HEK293 (cell line): ENCODE measurements around the gene ACOD1.

Experiments used
- AEBP2 ChIP-seq: fragments of 450-650 bp; formaldehyde crosslinking; IDR thresholded peaks from 2 replicates; pipeline ENCODE4 v1.5.1; 2016; ENCODE audit warnings: missing biosample characterization, missing genetic modification characterization, borderline replicate concordance
- BCL6B ChIP-seq: fragments of 450-650 bp; formaldehyde crosslinking; IDR thresholded peaks from 2 replicates; pipeline ENCODE4 v1.5.1; 2017; ENCODE audit warnings: missing biosample characterization, missing genetic modification characterization
- IKZF3 ChIP-seq: fragments of 450-650 bp; IDR thresholded peaks from 2 replicates; pipeline ENCODE4 v1.5.0; 2018; ENCODE audit warnings: missing biosample characterization, mild to moderate bottlenecking, missing genetic modification characterization, moderate library complexity
- KLF8 ChIP-seq: fragments of 450-650 bp; formaldehyde crosslinking; IDR thresholded peaks from 2 replicates; pipeline ENCODE4 v1.5.1; 2016; ENCODE audit warnings: missing biosample characterization, missing genetic modification characterization
- OVOL3 ChIP-seq: fragments of 450-650 bp; formaldehyde crosslinking; IDR thresholded peaks from 2 replicates; pipeline ENCODE4 v1.5.1; 2016; ENCODE audit warnings: missing biosample characterization, missing genetic modification characterization
- TRIM28 ChIP-seq: IDR thresholded peaks from 2 replicates; pipeline ENCODE4 v1.6.1; 2011; ENCODE audit warnings: low read length, control low read depth, borderline replicate concordance
- WT1 ChIP-seq: fragments of 450-650 bp; formaldehyde crosslinking; IDR thresholded peaks from 2 replicates; pipeline ENCODE4 v1.5.1; 2016; ENCODE audit warnings: missing biosample characterization, missing genetic modification characterization
- ZBTB6 ChIP-seq: fragments of 450-650 bp; formaldehyde crosslinking; IDR thresholded peaks from 2 replicates; pipeline ENCODE4 v1.5.1; 2017; ENCODE audit warnings: missing biosample characterization, missing genetic modification characterization
- ZBTB7A ChIP-seq: fragments of 450-650 bp; formaldehyde crosslinking; IDR thresholded peaks from 2 replicates; pipeline ENCODE4 v1.5.1; 2016; ENCODE audit warnings: low read depth, missing biosample characterization, missing genetic modification characterization
- ZBTB8A ChIP-seq: fragments of 450-650 bp; formaldehyde crosslinking; IDR thresholded peaks from 2 replicates; pipeline ENCODE4 v1.5.1; 2016; ENCODE audit warnings: missing biosample characterization, missing genetic modification characterization
- ZEB2 ChIP-seq: fragments of 450-650 bp; formaldehyde crosslinking; IDR thresholded peaks from 2 replicates; pipeline ENCODE4 v1.5.1; 2016; ENCODE audit warnings: missing biosample characterization, missing genetic modification characterization
- ZFP37 ChIP-seq: fragments of 450-650 bp; formaldehyde crosslinking; IDR thresholded peaks from 2 replicates; pipeline ENCODE4 v1.5.1; 2016; ENCODE audit warnings: missing biosample characterization, missing genetic modification characterization
- ZIC2 ChIP-seq: fragments of 450-650 bp; formaldehyde crosslinking; IDR thresholded peaks from 2 replicates; pipeline ENCODE4 v1.5.1; 2016; ENCODE audit warnings: missing biosample characterization, missing genetic modification characterization
- ZNF112 ChIP-seq: fragments of 450-650 bp; formaldehyde crosslinking; IDR thresholded peaks from 2 replicates; pipeline ENCODE4 v1.5.0; 2017; ENCODE audit warnings: missing biosample characterization, missing genetic modification characterization
- ZNF132 ChIP-seq: fragments of 450-650 bp; formaldehyde crosslinking; IDR thresholded peaks from 2 replicates; pipeline ENCODE4 v1.5.1; 2017; ENCODE audit warnings: missing biosample characterization, missing genetic modification characterization, borderline replicate concordance
- ZNF140 ChIP-seq: fragments of 450-650 bp; formaldehyde crosslinking; IDR thresholded peaks from 2 replicates; pipeline ENCODE4 v1.5.1; 2016; ENCODE audit warnings: missing biosample characterization, missing genetic modification characterization
- ZNF175 ChIP-seq: fragments of 450-650 bp; formaldehyde crosslinking; IDR thresholded peaks from 2 replicates; pipeline ENCODE4 v1.5.1; 2016; ENCODE audit warnings: missing biosample characterization, missing genetic modification characterization
- ZNF23 ChIP-seq: fragments of 450-650 bp; formaldehyde crosslinking; IDR thresholded peaks from 2 replicates; pipeline ENCODE4 v1.5.1; 2016; ENCODE audit warnings: missing biosample characterization, missing genetic modification characterization, borderline replicate concordance
- ZNF239 ChIP-seq: fragments of 450-650 bp; formaldehyde crosslinking; IDR thresholded peaks from 2 replicates; pipeline ENCODE4 v1.5.1; 2016; ENCODE audit warnings: missing biosample characterization, missing genetic modification characterization
- ZNF266 ChIP-seq: fragments of 450-650 bp; formaldehyde crosslinking; IDR thresholded peaks from 2 replicates; pipeline ENCODE4 v1.5.1; 2016; ENCODE audit warnings: missing biosample characterization, missing genetic modification characterization, low read depth
- ZNF324 ChIP-seq: fragments of 450-650 bp; formaldehyde crosslinking; IDR thresholded peaks from 2 replicates; pipeline ENCODE4 v1.5.1; 2016; ENCODE audit warnings: missing biosample characterization, missing genetic modification characterization
- ZNF354C ChIP-seq: fragments of 450-650 bp; formaldehyde crosslinking; IDR thresholded peaks from 2 replicates; pipeline ENCODE4 v1.5.1; 2016; ENCODE audit warnings: missing biosample characterization, missing genetic modification characterization, low read depth, borderline replicate concordance
- ZNF391 ChIP-seq: fragments of 450-650 bp; formaldehyde crosslinking; IDR thresholded peaks from 2 replicates; pipeline ENCODE4 v1.5.1; 2016; ENCODE audit warnings: low read depth, missing biosample characterization, missing genetic modification characterization, borderline replicate concordance
- ZNF423 ChIP-seq: fragments of 450-650 bp; formaldehyde crosslinking; IDR thresholded peaks from 2 replicates; pipeline ENCODE4 v1.5.1; 2016; ENCODE audit warnings: missing biosample characterization, missing genetic modification characterization
- ZNF510 ChIP-seq: fragments of 450-650 bp; formaldehyde crosslinking; IDR thresholded peaks from 2 replicates; pipeline ENCODE4 v1.5.1; 2018; ENCODE audit warnings: mild to moderate bottlenecking, missing genetic modification characterization, missing biosample characterization; ENCODE audit not compliant: insufficient replicate concordance
- ZNF514 ChIP-seq: fragments of 450-650 bp; formaldehyde crosslinking; IDR thresholded peaks from 2 replicates; pipeline ENCODE4 v1.5.1; 2016; ENCODE audit warnings: missing biosample characterization, missing genetic modification characterization
- ZNF529 ChIP-seq: fragments of 450-650 bp; formaldehyde crosslinking; IDR thresholded peaks from 2 replicates; pipeline ENCODE4 v1.5.1; 2017; ENCODE audit warnings: missing genetic modification characterization, missing biosample characterization; ENCODE audit not compliant: insufficient replicate concordance
- ZNF549 ChIP-seq: fragments of 450-650 bp; IDR thresholded peaks from 2 replicates; pipeline ENCODE4 v1.5.1; 2018; ENCODE audit warnings: missing biosample characterization, missing genetic modification characterization, mild to moderate bottlenecking, inconsistent platforms, moderate library complexity
- ZNF558 ChIP-seq: fragments of 450-650 bp; formaldehyde crosslinking; IDR thresholded peaks from 2 replicates; pipeline ENCODE4 v1.5.1; 2016; ENCODE audit warnings: missing biosample characterization, missing genetic modification characterization
- ZNF596 ChIP-seq: fragments of 450-650 bp; IDR thresholded peaks from 2 replicates; pipeline ENCODE4 v1.5.0; 2018; ENCODE audit warnings: missing biosample characterization, mild to moderate bottlenecking, missing genetic modification characterization, moderate library complexity
- ZNF600 ChIP-seq: fragments of 450-650 bp; formaldehyde crosslinking; IDR thresholded peaks from 2 replicates; pipeline ENCODE4 v1.5.1; 2016; ENCODE audit warnings: missing biosample characterization, missing genetic modification characterization
- ZNF639 ChIP-seq: fragments of 450-650 bp; formaldehyde crosslinking; IDR thresholded peaks from 2 replicates; pipeline ENCODE4 v1.5.1; 2016; ENCODE audit warnings: missing biosample characterization, missing genetic modification characterization
- ZNF645 ChIP-seq: fragments of 450-650 bp; formaldehyde crosslinking; IDR thresholded peaks from 2 replicates; pipeline ENCODE4; 2016; ENCODE audit warnings: missing biosample characterization, missing genetic modification characterization
- ZNF701 ChIP-seq: fragments of 450-650 bp; formaldehyde crosslinking; IDR thresholded peaks from 2 replicates; pipeline ENCODE4 v1.5.1; 2016; ENCODE audit warnings: missing biosample characterization, missing genetic modification characterization
- ZNF776 ChIP-seq: fragments of 450-650 bp; formaldehyde crosslinking; IDR thresholded peaks from 2 replicates; pipeline ENCODE4 v1.5.0; 2017; ENCODE audit warnings: missing biosample characterization, missing genetic modification characterization, borderline replicate concordance
- ZNF791 ChIP-seq: fragments of 450-650 bp; formaldehyde crosslinking; IDR thresholded peaks from 2 replicates; pipeline ENCODE4 v1.5.1; 2016; ENCODE audit warnings: missing biosample characterization, missing genetic modification characterization
- ZSCAN16 ChIP-seq: fragments of 450-650 bp; formaldehyde crosslinking; IDR thresholded peaks from 2 replicates; pipeline ENCODE4 v1.5.1; 2016; ENCODE audit warnings: missing biosample characterization, missing genetic modification characterization

ACOD1 gene

GRCh38 chr13:76976490-76976889 is 28.2 kb downstream of the ACOD1 start (continued):
- no peak for TF ChIP-seq ZNF324 (tag by site-specific recombination)
- no peak for TF ChIP-seq ZNF266
- TF ChIP-seq ZNF112 (tag by site-specific recombination), result no peak
- peak; percentile 91 for TF ChIP-seq TRIM28
- TF ChIP-seq AEBP2 (tag by site-specific recombination), result no peak
- TF ChIP-seq KLF8, result 0 out of 2 replicates have a peak, but pooled peaks have one; percentile 21
- TF ChIP-seq ZNF239, result no peak
- no peak for TF ChIP-seq WT1 (tag by site-specific recombination)
- no peak for TF ChIP-seq ZNF423 (tag by site-specific recombination)
- TF ChIP-seq ZNF701 (tag by site-specific recombination), result no peak
- no peak for TF ChIP-seq ZNF549 (tag by site-specific recombination)
- peak; percentile 65 for TF ChIP-seq ZNF639 (tag by site-specific recombination)
- no peak for TF ChIP-seq OVOL3 (tag by site-specific recombination)
- no peak for TF ChIP-seq ZNF645 (tag by site-specific recombination)
- TF ChIP-seq ZNF600 (tag by site-specific recombination), result no peak
- TF ChIP-seq ZBTB6 (tag by site-specific recombination), result no peak
- TF ChIP-seq ZBTB7A (tag by site-specific recombination), result no peak
- no peak for TF ChIP-seq ZNF175 (tag by site-specific recombination)
- TF ChIP-seq ZNF529 (tag by site-specific recombination), result peak; percentile 25
- no peak for TF ChIP-seq ZNF510 (tag by site-specific recombination)
- TF ChIP-seq ZFP37 (tag by site-specific recombination), result no peak
- TF ChIP-seq IKZF3, result no peak
- no peak for TF ChIP-seq ZNF776
- TF ChIP-seq ZBTB8A, result no peak
- no peak for TF ChIP-seq ZIC2 (tag by site-specific recombination)
- no peak for TF ChIP-seq ZNF791 (tag by site-specific recombination)
- no peak for TF ChIP-seq ZNF391 (tag by site-specific recombination)
- TF ChIP-seq ZEB2 (tag by site-specific recombination), result no peak
- TF ChIP-seq ZNF140 (tag by site-specific recombination), result no peak
- no peak for TF ChIP-seq ZNF132 (tag by site-specific recombination)
- no peak for TF ChIP-seq ZNF354C (tag by site-specific recombination)
- no peak for TF ChIP-seq ZNF558 (tag by site-specific recombination)
- TF ChIP-seq ZNF514 (tag by site-specific recombination), result no peak
- no peak for TF ChIP-seq ZSCAN16 (tag by site-specific recombination)
- TF ChIP-seq ZNF23 (tag by site-specific recombination), result no peak
- TF ChIP-seq BCL6B (tag by site-specific recombination), result no peak
- TF ChIP-seq ZNF596 (tag by site-specific recombination), result no peak
